Nephron progenitor cell (in vitro differentiated cells): Measurements from ENCODE around the gene FGF7.
"Not testable (repeated sequence)": the region's sequence is repeated elsewhere in the genome, so short reads cannot be mapped to it uniquely, and the experiment has no call there.

ENCODE experiments used
- DNase-seq: peaks from one replicate; pipeline ENCODE4 v3.0.0; 2021
- H3K27ac Mint-ChIP-seq: 2 replicates; pipeline ENCODE4 v1.8.0; 2021; ENCODE audit warnings: mild to moderate bottlenecking, moderate library complexity, mixed read lengths
- H3K27me3 Mint-ChIP-seq: 2 replicates; pipeline ENCODE4 v1.8.0; 2021; ENCODE audit warnings: mild to moderate bottlenecking, low read depth, mixed read lengths; ENCODE audit not compliant: poor library complexity
- H3K36me3 Mint-ChIP-seq: 2 replicates; pipeline ENCODE4 v1.8.0; 2021; ENCODE audit warnings: low read depth, mixed read lengths
- H3K4me1 Mint-ChIP-seq: 2 replicates; pipeline ENCODE4 v1.8.0; 2021; ENCODE audit warnings: mixed read lengths
- H3K4me3 Mint-ChIP-seq: 2 replicates; pipeline ENCODE4 v1.8.0; 2021; ENCODE audit warnings: mild to moderate bottlenecking, moderate library complexity, mixed read lengths
- H3K9me3 Mint-ChIP-seq: 2 replicates; pipeline ENCODE4 v1.8.0; 2021; ENCODE audit warnings: mild to moderate bottlenecking, moderate library complexity, mixed read lengths
- TF ChIP-seq, protein P1 (sequence below): fragments of 200-600 bp; sonication (generic); IDR thresholded peaks from 2 replicates; pipeline ENCODE4 v1.5.0; 2021; ENCODE audit warnings: antibody characterized with exemption

FGF7 gene

DNA sequence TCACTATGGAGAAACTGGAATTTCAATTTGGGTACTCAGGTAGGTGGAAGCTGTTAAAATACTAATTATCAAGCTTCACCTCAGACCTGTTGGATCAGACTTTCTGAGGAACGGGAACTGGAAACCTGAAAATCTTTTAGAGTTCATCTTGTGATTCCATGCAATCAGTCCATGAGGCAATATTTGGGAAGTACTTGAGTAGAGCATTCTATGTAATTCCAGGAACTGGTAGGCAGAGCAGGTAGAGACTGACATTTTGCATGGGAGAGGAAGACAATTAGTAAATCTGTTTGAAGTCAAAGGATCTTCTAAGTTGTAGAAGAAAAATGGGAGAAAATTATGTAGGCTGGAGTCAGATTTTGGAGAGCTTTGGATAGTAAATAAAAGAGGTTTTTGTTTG lies 43.1 kb downstream of the FGF7 start:
- DNase-seq = no peak
- no peaks in the 10 kb centered on the region for H3K27me3 Mint-ChIP-seq
- TF ChIP-seq, protein P1, sequence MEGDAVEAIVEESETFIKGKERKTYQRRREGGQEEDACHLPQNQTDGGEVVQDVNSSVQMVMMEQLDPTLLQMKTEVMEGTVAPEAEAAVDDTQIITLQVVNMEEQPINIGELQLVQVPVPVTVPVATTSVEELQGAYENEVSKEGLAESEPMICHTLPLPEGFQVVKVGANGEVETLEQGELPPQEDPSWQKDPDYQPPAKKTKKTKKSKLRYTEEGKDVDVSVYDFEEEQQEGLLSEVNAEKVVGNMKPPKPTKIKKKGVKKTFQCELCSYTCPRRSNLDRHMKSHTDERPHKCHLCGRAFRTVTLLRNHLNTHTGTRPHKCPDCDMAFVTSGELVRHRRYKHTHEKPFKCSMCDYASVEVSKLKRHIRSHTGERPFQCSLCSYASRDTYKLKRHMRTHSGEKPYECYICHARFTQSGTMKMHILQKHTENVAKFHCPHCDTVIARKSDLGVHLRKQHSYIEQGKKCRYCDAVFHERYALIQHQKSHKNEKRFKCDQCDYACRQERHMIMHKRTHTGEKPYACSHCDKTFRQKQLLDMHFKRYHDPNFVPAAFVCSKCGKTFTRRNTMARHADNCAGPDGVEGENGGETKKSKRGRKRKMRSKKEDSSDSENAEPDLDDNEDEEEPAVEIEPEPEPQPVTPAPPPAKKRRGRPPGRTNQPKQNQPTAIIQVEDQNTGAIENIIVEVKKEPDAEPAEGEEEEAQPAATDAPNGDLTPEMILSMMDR = no peak
- H3K4me1 Mint-ChIP-seq = no peaks in the 10 kb centered on the region
- no peaks in the 10 kb centered on the region for H3K9me3 Mint-ChIP-seq
- H3K27ac Mint-ChIP-seq = no peak overlapping the region
- no peak overlapping the region for H3K4me3 Mint-ChIP-seq
- H3K36me3 Mint-ChIP-seq = no peaks in the 10 kb centered on the region

DNA sequence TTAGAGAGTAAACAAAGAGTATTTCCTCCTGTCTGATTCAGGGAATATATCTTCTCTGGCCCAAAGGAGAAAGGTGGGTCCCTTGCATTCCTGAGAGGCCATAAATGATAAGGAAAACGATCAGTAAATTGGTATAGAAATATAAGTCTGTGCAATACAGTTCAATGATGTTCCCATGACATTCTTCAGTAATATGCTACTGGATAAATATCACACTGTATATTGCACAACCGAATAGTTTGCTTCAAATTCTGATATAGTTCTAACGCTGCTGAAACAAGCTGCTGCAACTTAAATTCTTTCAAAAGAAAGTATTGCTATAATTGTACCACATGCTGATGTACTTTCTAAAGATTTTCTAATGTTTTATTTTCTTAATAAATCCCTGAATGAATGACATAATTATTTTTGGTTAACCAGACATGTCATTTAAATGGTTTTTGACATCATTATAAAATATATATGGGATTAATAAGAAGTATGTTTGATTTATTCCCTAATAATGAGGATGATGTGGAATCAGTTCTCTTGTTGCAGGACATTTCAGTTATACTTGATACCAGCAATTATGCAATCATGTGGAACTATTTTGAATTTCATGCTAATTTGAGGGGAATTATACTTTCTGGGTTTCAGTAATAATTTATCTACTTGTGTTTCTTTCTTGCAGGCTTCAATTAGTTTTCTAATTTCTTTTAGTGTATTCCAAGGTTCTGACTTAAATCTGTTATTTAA lies 44.9 kb downstream of the FGF7 start:
- no peaks in the 10 kb centered on the region for H3K4me1 Mint-ChIP-seq
- no peak overlapping the region for H3K27ac Mint-ChIP-seq
- TF ChIP-seq, protein P1 = no peak
- no peaks in the 10 kb centered on the region for H3K27me3 Mint-ChIP-seq
- H3K36me3 Mint-ChIP-seq = no peaks in the 10 kb centered on the region
- no peak for DNase-seq
- H3K4me3 Mint-ChIP-seq = no peak overlapping the region
- H3K9me3 Mint-ChIP-seq = no peaks in the 10 kb centered on the region

DNA sequence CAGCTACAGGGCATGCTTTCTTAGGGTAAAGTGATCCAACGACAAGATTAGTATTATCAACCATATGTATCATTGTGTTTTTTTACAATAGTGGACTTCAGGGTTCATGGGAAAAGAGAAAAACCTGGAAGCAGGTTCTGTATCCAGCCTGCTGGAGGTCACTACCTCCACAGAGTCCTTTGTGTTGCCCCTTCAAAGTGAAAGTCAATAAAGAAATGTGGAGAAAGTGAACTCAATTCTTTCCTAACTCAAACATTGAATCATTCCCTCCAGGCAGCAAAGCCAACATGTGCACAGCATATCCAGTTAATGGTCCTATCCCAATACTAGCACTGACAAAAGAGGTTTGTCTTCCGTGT lies 45.4 kb downstream of the FGF7 start:
- no peak for DNase-seq
- Mint-ChIP-seq H3K4me1 (no peaks in the 10 kb centered on the region), H3K4me3 (no peak overlapping the region), H3K27me3 (no peaks in the 10 kb centered on the region), H3K27ac (no peak overlapping the region), H3K9me3 (no peaks in the 10 kb centered on the region), H3K36me3 (no peaks in the 10 kb centered on the region)
- TF ChIP-seq, protein P1 = no peak

DNA sequence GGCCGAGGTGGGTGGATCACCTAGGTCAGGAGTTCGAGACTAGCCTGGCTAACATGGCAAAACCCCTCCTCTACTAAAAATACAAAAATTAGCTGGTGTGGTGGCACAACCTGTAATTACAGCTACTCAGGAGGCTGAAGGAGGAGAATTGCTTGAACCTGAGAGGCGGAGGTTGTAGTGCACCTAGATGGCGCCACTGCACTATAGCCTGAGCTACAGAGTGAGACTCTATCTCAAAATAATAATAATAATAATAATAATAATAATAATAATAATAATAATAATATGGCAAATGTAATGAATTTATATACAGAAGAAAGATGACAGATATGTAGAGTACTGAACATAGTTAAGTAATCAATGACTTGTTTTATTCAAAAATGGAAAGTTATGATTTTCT lies 48.2 kb downstream of the FGF7 start:
- not testable (repeated sequence) for H3K36me3 Mint-ChIP-seq, H3K27me3 Mint-ChIP-seq, H3K4me1 Mint-ChIP-seq, H3K4me3 Mint-ChIP-seq, H3K27ac Mint-ChIP-seq, H3K9me3 Mint-ChIP-seq
- peak; percentile 39 for DNase-seq

DNA sequence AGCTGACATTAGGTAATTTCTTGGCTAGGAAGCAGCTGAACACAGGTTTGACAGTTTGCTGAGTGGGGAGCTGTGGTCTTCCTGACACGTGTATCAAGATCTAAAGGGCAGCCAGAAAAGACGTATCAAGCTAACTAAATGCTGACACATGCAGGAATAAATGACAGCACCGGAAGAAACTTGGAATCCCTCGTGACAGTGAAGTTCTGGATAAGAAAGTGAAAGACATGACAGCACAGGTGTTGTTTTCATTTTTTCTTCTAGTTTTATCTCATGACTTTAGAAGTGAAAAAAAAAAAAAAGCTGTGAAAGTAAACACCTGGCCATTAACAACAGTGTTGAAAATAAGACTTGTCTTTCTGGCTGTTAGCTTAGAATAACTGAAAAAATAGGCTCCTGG lies 48.7 kb downstream of the FGF7 start:
- DNase-seq = no peak
- H3K27ac Mint-ChIP-seq = no peak overlapping the region

DNA sequence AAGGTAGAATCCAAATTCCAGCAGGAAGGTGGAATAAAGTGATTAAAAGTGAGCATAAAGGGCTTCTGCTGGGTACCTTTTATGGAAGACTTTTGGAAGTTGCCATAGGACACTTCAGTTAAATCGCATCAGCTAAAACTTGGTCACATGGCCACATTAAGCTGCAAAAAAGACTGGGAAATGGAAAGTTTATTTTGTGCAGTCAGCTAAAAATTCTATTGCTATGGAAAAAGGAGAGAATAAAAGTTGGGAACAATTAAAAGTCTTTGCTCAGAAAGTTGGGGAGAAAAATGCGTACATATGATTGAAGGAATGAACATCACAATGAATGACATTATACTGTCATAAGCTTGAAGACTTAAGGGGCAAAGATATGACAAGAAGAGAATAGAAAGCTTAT lies 49.3 kb downstream of the FGF7 start:
- TF ChIP-seq, protein P1 = no peak
- no peak overlapping the region for H3K27ac Mint-ChIP-seq
- no peaks in the 10 kb centered on the region for H3K9me3 Mint-ChIP-seq
- no peak for DNase-seq
- no peak overlapping the region for H3K4me3 Mint-ChIP-seq
- H3K4me1 Mint-ChIP-seq = no peaks in the 10 kb centered on the region
- no peaks in the 10 kb centered on the region for H3K27me3 Mint-ChIP-seq
- H3K36me3 Mint-ChIP-seq = no peaks in the 10 kb centered on the region

More for the DNA sequence above, 48.7 kb downstream of the FGF7 start:
- TF ChIP-seq, protein P1 = no peak
- Mint-ChIP-seq H3K4me1 (no peaks in the 10 kb centered on the region), H3K36me3 (no peaks in the 10 kb centered on the region), H3K9me3 (no peaks in the 10 kb centered on the region), H3K4me3 (no peak overlapping the region), H3K27me3 (no peaks in the 10 kb centered on the region)
